HUDEP-2 (cell line): ENCODE results near the gene KAT7.
A peak's percentile ranks its signal among the peaks of the same experiment; 100 is the strongest.

Experiments used
- DNase-seq, 76 experiments: peaks; one replicate each; lab custom pipeline; 2025; ENCODE audit not compliant: unreplicated experiment in 76 of 76; lab: John Stamatoyannopoulos, UW

KAT7 gene

DNA sequence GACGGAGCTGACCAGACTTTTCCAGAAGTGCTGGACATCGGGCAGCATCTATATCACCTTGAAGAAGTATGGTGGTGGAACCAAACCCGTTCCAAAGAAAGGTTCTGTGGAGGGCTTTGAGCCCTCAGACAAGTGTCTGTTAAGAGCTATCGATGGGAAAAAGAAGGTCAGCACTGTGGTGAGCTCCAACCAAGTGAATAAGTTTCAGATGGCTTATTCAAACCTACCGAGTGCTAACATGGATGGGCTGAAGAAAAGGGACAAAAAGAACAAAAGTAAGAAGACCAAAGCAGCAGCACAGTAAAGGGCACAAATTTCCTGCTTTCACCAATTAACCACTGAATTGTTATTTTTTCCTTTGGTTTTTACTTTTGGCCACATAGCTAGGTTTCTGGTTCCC is 6.9 kb downstream of the KAT7 start:
- no peak for DNase-seq

DNA sequence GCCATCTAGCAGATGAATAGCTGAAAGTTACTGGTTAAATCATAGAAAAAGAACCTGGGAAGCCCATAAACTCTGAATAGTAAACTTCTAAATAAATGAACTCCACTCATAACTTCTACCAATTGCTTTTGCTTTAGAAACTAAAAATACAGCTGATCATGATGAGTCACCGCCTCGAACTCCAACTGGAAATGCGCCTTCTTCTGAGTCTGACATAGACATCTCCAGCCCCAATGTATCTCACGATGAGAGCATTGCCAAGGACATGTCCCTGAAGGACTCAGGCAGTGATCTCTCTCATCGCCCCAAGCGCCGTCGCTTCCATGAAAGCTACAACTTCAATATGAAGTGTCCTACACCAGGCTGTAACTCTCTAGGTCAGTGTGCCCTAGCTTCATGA is 9.7 kb downstream of the KAT7 start:
- no peak for DNase-seq

DNA sequence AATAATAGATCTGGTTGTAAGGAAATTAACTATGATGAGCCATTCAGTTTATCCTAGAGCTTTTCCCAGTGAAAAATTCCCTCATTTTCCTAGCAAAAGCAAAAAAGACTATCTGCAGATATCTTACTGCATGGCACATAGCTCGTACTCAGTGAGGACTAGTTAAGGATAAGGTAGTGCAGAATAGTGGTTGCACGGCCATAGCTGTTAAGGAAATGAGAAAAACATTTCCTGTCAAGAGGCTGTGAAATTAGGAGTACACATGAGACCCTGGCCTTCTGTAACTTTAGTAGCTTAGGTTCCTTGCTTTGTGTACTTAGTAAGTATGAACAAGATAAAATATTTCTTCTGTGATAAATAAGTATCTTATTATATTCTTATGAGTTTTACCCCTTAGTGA is 10.3 kb downstream of the KAT7 start:
- DNase-seq = no peak

DNA sequence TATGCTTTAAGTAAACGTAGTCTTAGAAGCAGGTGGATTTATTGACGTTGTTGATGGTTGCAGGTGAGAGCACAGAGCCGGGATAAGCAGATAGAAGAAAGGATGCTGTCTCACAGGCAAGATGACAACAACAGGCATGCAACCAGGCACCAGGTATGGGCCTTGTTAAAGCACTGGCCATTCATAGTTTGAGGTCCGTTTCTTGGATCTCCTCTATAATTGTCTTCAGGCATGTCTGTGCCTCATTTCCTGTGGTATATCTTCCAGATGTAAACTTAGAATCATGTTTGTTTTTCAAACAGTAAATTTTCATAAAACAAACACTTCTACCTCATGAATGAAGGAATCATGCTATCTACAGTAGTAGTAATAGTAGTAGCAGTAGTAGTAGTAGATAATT is 20.6 kb downstream of the KAT7 start:
- no peak for DNase-seq

DNA sequence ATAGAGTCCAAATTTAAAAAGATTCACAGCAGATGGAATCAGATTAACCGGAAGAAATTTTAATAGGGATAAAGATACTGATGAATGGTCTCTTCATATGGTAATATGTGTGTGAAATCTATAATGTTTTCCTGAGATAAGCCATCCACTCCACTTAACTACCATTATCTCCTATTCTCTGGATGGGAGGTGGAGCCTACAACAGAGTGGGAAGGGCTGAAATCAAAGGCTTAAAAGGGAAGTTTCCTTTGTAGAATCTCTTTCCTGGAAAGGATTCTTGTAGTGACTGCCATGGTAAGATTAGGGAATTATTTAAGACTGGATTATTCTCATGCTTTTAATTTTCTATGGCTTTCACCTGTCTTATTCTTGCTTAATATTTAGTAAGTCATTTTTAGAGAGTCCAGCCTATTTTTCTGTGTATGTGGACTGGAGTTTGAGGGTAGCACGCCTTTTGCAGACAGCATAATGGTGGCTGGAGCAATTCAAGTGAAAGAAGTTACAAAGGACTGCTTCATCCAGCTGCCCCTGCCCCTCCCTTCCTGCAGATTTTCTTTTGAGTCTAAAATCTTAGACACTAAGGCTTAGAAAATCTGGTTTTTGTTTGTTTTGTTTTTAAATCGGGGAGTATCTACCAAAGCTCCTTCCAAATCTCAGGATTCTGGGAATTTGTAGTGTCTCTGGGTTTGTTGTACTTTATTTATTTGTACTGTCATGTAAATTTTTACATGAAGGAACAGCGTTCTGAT is 26.5 kb downstream of the KAT7 start:
- DNase-seq = no peak

DNA sequence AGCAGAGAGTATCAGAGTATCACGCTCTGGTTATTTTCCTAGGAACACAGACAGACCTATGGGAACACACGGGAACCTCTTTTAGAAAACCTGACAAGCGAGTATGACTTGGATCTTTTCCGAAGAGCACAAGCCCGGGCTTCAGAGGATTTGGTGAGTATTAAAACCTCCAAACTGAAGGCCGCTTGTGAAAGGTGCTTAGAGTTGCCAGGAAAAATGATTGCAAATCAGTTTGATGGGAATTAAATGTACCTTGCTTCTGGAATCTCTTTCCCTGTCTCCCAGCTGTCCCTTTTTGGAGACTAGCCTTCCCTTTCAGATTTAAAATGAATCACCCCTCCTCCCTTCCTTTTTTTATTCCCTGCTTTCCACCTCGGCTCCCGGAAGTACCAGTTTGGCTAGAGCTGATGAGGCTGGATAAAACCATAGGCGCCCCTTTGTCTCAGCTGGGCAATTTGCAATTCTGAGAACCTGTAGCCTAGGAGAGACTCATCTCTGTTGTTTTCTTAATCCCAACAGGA is 27.3 kb downstream of the KAT7 start:
- no peak for DNase-seq

DNA sequence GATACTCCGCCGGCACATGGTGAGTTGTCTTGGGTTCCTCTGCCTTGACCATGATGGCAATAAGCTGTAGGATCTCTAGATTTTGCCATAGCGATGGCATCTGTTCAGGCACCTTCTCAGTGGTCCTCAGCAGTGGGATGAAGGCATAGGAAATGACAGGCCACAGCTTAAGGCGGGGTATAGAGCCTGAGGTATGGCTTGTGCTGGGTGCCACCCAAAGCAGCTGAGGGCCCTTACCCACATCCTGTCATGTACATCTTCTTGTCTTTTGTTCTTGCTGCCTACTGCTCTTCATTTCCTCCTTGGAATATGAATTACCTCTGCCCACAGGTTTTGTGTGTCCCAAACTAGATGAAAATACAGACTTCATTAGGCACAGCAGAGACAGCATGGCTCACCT is 29.5 kb downstream of the KAT7 start:
- no peak for DNase-seq

DNA sequence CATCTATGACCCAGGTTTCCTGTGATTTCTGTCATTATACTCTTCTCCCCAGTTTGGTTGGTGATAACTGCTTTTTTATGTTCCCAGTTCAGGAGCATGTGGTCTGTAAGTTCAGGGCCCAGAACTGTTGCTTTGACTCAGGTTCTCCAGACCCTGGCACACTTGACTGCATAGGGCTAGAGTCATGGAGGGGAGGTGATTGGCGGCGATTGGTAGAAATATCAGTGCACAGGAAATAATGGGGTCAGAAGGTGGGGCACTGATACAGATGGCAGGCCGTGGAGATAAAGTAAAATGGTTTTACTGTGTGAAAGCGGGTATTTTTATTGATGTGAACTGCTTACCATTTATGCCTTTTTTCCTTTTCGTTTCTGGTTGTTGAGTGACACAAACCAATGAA is 30.7 kb downstream of the KAT7 start:
- no peak for DNase-seq

DNA sequence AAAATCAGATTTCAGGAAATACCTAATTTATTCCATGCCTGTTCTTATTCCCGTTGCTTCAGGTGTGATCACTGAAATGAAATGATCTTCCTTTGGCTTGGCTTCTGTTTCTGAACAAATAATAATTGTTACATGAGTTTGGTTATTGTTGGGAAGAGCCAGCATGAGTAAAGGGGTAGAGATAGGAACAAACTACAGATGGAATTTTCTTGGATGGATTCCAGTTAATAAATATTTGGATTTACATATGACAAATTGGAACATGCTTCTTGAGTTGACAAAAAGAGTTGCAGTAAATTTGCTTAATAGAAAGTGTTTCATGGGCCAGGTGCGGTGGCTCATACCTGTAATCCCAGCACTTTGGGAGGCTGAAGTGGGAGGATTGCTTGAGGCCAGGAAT is 31.2 kb downstream of the KAT7 start:
- DNase-seq = no peak

DNA sequence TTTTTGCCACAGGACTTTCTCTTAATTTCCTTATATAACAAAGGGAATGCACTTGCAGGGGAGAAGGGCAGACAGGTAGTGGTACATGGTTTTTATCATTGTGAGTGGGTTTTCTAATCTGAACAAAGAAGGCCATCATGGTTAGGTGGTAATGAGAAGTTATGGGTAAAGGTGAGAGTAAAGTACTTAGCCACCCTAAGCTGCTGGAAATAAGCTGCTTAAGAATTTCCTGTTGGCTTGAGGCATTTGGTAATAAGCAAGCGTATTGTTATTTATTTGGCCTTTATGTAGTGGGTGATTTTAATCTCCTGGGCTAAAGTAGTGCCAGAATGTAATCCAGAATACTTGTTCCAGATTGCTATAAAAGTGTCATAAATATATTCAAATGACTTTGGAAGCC is 32.3 kb downstream of the KAT7 start:
- DNase-seq = no peak

DNA sequence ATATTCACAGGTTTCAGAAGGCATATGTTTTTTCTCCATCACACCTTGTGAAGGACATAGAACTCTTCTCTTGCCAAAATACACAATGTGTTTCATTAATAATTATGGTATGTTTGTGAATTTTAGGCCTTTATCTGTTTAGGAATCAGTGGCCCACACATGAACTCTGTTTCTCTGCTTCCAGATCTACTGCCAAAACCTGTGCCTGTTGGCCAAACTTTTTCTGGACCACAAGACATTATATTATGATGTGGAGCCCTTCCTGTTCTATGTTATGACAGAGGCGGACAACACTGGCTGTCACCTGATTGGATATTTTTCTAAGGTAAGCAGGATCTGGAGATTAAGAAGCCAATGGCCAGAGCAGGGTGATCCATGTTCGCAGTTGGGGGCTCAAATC is 33.0 kb downstream of the KAT7 start:
- no peak for DNase-seq

DNA sequence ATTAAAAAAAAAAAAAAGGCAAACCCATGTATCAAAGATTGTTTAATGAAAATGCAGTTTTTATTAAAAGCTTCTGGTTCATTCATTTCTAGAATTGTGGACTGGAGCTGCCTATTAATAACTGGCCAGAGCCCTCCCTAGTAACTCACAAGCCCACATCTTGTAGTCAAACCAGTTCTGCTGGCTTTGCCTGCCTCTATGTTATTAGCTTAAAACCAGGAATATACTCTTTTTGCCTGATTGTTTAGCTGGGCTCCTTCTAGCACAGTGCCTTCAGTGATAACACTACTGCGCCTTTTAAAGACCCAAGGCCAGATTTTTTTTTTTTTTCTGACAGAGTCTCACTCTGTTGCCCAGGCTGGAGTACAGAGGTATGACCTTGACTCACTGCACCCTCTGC is 33.4 kb downstream of the KAT7 start:
- DNase-seq = no peak

DNA sequence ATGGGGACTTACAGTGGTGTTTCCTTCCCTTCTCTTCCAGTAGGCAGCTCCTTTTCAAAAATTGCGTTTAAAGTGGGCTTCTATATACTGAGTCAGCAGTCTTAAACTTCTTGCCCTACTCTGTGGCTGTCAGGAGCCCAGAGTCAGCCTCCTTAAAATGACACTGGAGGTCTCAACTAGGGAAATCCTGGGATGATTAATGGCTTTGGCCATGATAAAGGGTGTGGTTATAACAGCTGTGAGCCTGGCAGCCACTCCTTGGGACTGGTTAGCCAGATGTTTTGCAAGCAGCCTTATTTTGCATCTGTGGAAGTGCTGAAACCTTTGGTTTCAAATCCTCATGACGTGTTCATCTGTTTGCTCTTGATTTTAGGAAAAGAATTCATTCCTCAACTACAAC is 34.3 kb downstream of the KAT7 start:
- peak in 4 of 76 experiments; percentile 7 to 22 (median 15) for DNase-seq

DNA sequence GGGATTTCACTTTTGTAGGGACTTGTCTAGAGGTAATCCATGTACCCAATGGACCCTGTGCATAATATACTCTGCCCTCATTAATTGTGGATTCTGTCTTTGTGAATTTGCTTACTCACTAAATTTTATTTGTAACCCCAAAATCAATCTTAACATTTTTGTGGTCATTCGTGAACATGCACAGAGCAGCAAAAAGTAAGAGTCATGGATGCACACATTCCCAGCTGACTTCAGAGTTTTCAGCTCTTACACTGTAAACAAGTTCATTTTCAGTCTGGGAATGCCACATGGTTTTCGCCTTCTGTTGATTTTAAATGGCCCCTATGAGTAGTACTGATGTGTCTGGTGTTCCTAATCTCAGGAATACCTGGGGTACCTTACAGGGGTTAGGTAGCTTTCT is 35.1 kb downstream of the KAT7 start:
- no peak for DNase-seq

DNA sequence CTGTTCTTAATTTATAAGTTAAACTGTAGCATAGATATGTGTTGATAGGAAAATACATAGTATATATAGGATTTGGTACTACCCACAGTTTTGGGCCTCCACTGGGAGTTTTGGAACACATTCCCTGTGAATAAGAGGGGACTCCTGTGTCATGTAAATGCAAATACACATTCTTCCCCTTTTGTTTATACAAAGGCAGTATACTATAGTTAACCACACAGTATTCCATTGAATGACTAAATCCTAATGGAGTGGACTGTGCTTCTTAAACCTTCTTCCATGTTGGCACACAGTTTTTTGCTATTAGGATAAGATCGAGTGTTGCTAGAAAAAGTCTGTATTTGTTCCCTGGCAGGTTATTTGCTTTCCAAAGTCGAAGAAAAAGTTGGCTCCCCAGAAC is 37.2 kb downstream of the KAT7 start:
- DNase-seq = no peak

DNA sequence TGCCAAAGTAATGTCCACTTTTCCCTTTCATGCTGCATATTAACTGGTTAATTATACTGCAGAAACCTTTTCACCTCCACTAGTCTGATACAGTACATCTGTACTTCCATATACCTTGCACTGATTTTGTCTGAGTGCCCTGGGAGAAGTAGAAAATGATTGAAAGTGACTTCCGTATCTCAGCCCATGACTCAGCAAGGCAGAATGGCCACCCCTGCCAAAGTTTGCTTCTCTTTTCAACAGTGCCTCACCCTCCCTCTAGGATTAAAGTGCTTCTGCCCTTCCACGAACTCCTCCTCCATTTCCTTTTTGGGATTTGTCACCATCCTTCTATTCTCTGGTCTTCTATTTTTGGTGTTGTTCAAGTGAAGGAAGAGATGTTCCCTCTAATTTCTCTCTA is 39.8 kb downstream of the KAT7 start:
- DNase-seq = peak in 3 of 76 experiments; percentile 6 to 27 (median 11)

DNA sequence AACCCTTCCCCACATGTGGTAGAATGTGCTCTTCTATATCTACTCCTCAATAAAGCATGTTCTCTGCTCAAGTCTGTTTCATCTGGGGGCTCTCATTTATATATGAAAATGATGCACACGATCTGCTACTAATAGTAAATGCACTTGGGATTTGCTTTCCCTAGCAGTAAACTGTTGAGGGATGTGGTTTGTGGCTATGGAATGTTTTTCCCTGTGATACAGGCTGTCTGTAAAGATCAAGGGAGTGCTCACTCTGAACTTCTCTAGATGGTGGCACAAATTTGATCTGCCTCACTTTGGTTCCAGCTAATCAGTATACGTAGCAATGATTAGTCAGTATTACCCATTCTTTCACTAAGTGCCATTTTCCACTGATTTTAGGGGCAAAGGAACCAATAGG is 40.5 kb downstream of the KAT7 start:
- no peak for DNase-seq

DNA sequence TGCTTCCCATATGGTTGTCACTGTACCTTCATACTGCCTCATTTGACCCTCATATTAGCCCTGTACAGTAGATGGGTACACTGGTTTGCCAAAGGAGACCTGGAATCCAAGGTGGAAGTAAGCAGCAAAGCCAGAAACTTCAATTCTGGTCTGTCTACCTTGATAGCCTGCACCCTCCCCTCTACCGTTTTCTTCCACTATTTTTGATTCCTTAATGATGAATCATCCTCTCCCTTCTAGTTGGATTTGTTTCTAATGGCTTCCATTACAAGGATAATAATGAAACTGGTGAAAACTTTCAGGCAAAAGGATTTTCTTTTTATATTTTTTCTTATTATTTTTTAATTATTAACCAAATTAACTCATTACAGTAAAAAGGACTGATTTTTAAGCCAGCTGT is 42.1 kb downstream of the KAT7 start:
- no peak for DNase-seq

DNA sequence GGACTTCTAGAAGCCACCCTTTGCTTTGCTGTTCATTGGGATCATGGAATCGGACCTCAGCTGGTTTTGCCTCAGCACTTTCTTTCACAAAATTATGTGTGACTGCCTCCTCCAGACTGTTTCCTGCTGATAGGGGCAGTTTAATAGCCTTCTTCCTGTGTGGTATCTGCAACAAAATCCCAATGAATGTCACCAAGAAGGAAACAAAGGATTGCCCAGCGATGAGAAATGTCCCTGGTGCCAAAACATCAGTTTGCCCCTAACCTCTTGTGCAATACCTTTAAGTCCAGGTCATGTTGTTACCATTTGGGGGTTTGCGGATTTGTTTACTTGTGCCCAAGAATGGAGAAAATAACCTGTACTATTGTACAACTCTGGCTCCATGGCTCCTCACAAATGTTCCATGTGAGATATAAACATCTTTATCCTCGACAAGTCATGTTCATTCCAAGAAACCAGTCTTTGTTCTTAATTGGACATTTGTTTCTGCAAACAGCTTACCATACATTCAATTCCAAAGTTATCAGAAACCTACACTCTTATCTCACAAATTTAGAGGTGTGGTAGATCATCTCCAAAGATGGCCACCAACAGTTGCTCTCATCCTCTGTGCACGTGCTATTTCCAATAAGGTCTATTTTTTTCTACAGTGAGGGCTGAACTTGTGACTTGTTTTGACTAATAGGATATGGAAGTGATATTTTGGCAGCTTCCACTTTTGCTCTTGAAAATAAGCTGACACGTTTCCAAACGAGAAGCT is 44.5 kb downstream of the KAT7 start:
- no peak for DNase-seq

DNA sequence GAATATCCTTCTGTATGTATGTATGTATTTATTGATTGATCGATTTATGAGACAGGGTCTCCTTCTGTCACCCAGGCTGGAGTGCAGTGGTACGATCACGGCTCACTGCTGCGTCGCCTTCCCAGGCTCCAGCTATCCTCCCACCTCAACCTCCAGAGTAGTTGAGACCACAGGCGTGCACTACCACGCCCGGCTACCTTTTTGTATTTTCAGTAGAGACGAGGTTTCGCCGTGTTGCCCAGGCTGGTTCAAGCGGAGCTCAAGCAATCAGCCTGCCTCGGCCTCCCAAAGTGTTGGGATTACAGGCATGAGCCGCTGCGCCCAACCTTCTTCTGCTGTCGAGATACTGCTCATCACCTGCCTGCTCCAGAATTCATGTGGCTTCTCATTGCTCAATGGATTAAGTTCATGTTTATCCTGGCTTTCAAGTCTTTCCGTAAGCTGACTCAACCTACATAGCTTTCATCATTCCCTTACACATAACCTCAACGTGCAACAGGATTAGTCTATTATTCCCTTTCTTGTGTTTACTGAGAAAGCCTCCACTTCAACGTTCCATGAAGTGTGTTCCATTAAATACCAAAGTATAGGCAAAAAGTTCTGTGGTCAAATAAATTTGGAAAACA is 45.8 kb downstream of the KAT7 start:
- no peak for DNase-seq

DNA sequence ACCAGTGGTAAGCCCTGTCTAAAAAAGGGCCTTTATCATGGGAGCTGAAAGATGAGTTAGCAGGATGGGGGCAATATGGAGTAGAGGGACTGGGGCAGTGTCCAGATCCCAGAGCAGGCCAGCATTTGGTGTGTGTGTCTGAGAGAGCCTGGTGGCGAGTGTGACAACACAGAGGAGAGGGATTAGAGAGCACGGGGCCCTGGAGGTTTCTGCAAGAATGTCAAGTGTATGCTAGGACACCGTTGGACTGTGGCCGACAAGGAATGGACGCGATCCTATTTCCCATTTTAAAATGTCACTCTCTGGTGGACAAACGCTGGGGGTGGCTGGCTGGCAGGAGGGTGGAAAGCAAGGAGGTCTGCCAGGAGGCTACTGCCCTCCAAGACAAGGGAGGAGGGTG is 47.0 kb downstream of the KAT7 start:
- DNase-seq = no peak
